ENCODE measurements around the gene DNAH14. TPM values are rescaled to one million over a fixed set of nuclear protein-coding genes. Genes with fewer than 3 reads are reported as not detected.

The DNAH14 gene
- total RNA-seq, 3 donors from 2014 or later, result 6.1 to 38.6 (median 23.9) TPM

DNA sequence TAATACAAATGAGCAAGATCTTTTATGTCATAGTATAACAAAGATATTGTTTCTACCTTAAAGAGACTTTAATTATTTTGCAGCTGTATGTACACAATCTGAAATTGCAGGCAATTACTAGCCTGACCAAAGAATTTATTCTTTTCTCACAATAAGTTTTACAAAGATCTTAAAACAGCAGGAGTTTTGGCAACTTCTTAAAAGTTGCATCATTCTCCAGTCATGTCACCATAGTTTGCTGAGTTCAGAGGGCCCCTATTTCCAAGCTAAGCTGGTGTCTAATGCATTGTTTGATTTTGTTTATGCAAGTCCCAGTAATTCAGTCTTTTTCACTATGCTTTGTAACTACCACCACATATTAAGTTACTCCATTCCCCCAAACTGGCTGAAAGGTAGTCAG, 114.8 kb downstream of the DNAH14 start:
- intact Hi-C loops (cut with DNase I; ENCODE audit: low total_unique reads), result no loop called here
- no peak for DNase-seq (ENCODE audit: low spot score in 2 of 2)
- H3K27ac ChIP-seq, result no peak overlapping the region
- no peaks in the 10 kb centered on the region for H3K4me1 ChIP-seq
- H3K9me3 ChIP-seq, result no peaks in the 10 kb centered on the region
- no peaks in the 10 kb centered on the region for H3K36me3 ChIP-seq
- no peaks in the 10 kb centered on the region for H3K27me3 ChIP-seq
- H3K4me3 ChIP-seq, result no peak overlapping the region
- TF ChIP-seq POLR2AphosphoS5 (IDR thresholded peaks at IDR 0.05) (no peak), POLR2A (IDR thresholded peaks at IDR 0.05) (no peak)

DNA sequence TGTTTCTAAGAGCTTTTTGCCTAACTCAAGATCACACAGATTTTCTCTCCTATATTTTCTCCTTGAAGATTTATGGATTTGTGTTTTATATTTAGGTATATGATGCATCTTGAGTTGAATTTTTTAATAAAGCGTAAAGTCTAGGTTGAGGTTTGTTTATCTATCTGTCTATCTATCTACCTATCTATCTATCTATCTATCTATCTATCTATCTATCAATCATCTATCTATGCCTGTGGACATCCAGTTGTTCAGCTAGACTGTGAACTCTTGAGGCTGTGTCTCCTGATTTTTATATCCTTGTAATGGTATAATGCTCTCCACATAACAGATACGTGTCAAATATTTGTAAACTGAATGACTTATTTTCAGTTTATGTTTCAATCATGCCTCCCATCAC, 120.1 kb downstream of the DNAH14 start:
- Histone ChIP-seq H3K9me3 (no peaks in the 10 kb centered on the region), H3K4me3 (no peak overlapping the region), H3K27me3 (no peaks in the 10 kb centered on the region), H3K27ac (no peak overlapping the region), H3K36me3 (no peaks in the 10 kb centered on the region), H3K4me1 (no peaks in the 10 kb centered on the region)
- DNase-seq (ENCODE audit: low spot score in 2 of 2), result no peak
- TF ChIP-seq, protein P1, sequence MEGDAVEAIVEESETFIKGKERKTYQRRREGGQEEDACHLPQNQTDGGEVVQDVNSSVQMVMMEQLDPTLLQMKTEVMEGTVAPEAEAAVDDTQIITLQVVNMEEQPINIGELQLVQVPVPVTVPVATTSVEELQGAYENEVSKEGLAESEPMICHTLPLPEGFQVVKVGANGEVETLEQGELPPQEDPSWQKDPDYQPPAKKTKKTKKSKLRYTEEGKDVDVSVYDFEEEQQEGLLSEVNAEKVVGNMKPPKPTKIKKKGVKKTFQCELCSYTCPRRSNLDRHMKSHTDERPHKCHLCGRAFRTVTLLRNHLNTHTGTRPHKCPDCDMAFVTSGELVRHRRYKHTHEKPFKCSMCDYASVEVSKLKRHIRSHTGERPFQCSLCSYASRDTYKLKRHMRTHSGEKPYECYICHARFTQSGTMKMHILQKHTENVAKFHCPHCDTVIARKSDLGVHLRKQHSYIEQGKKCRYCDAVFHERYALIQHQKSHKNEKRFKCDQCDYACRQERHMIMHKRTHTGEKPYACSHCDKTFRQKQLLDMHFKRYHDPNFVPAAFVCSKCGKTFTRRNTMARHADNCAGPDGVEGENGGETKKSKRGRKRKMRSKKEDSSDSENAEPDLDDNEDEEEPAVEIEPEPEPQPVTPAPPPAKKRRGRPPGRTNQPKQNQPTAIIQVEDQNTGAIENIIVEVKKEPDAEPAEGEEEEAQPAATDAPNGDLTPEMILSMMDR (IDR thresholded peaks at IDR 0.05), result no peak
- TF ChIP-seq POLR2AphosphoS5 (IDR thresholded peaks at IDR 0.05) (no peak), POLR2A (IDR thresholded peaks at IDR 0.05) (no peak)
- intact Hi-C loops (cut with DNase I; ENCODE audit: low total_unique reads), result no loop called here

DNA sequence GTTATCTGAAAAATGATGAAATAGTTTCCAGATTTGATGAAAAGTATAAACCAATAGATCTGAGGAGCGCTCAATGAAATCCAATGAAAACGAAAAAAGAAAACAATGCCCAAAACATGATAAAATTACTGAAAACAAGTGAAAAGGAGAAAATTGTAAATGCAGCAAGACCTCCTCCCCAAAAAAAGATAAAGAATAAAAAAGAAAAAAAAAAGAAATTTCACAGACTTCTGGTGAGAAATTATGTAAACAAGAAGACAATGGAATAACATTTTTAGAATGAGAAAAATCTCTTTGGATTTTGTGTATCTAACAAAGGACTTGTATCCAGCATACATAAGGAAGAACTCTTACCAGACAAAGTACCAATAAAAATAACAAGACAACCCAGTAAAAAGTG, 134.2 kb downstream of the DNAH14 start:
- no peak overlapping the region for H3K4me3 ChIP-seq
- H3K4me1 ChIP-seq, result no peaks in the 10 kb centered on the region
- no peaks in the 10 kb centered on the region for H3K36me3 ChIP-seq
- no peak overlapping the region for H3K27ac ChIP-seq
- DNase-seq (ENCODE audit: low spot score in 2 of 2), result no peak
- TF ChIP-seq POLR2A (IDR thresholded peaks at IDR 0.05), result no peak
- TF ChIP-seq POLR2AphosphoS5 (IDR thresholded peaks at IDR 0.05), result no peak
- TF ChIP-seq, protein P1 (IDR thresholded peaks at IDR 0.05), result no peak
- H3K9me3 ChIP-seq, result peaks cover 0 to 20% of the 10 kb centered on the region in 2 donors
- no peaks in the 10 kb centered on the region for H3K27me3 ChIP-seq
- intact Hi-C loops (cut with DNase I; ENCODE audit: low total_unique reads), result no loop called here

DNA sequence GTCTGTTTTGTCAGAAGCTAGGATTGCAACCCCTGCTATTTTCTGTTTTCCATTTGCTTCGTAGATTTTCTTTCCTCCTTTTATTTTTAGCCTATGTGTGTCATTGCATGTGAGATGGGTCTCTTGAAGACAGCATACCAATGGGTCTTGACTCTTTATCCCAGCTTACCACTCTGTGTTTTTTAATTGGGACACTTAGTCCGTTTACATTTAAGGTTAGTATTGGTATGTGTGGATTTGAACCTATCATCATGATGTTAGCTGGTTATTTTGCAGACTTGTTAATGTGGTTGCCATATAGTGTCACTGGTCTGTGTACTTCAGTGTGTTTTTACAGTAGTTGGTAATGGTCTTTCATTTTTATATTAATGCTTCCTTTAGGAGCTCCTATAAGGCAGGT, 141.5 kb downstream of the DNAH14 start:
- DNase-seq (ENCODE audit: low spot score in 2 of 2), result no peak
- no peak for TF ChIP-seq POLR2A (IDR thresholded peaks at IDR 0.05)
- TF ChIP-seq, protein P1 (IDR thresholded peaks at IDR 0.05), result no peak
- Histone ChIP-seq H3K9me3 (peaks cover 24 to 37% of the 10 kb centered on the region in 2 donors), H3K4me1 (no peaks in the 10 kb centered on the region), H3K27ac (no peak overlapping the region), H3K36me3 (no peaks in the 10 kb centered on the region), H3K27me3 (no peaks in the 10 kb centered on the region), H3K4me3 (no peak overlapping the region)
- intact Hi-C loops (cut with DNase I; ENCODE audit: low total_unique reads), result no loop called here

DNA sequence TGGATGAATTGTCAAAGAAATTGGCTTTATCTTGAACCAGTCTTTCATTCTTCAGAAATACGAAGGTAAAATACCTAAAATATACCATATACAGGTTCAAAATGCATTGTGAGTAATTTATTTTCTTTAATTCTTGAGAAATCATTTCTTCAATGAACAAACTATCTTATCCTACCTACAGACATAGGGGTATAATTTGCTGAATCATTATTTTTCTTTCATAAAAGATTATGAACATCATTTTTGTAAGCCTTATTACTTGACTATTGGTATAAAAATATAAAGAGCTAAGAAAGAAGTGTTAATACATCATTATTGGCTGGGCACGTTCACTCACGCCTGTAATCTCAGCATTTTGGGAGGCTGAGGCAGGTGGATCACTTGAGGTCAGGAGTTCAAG, 167.7 kb downstream of the DNAH14 start:
- TF ChIP-seq, protein P1 (IDR thresholded peaks at IDR 0.05), result no peak
- TF ChIP-seq POLR2A (IDR thresholded peaks at IDR 0.05) (no peak), POLR2AphosphoS5 (IDR thresholded peaks at IDR 0.05) (no peak)
- peaks cover 0 to 4% of the 10 kb centered on the region in 2 donors for H3K9me3 ChIP-seq
- no peaks in the 10 kb centered on the region for H3K4me1 ChIP-seq
- H3K27me3 ChIP-seq, result no peaks in the 10 kb centered on the region
- DNase-seq (ENCODE audit: low spot score in 2 of 2), result no peak
- H3K4me3 ChIP-seq, result no peak overlapping the region
- no peak overlapping the region for H3K27ac ChIP-seq
- no peaks in the 10 kb centered on the region for H3K36me3 ChIP-seq
- intact Hi-C loops (cut with DNase I; ENCODE audit: low total_unique reads), result no loop called here

DNA sequence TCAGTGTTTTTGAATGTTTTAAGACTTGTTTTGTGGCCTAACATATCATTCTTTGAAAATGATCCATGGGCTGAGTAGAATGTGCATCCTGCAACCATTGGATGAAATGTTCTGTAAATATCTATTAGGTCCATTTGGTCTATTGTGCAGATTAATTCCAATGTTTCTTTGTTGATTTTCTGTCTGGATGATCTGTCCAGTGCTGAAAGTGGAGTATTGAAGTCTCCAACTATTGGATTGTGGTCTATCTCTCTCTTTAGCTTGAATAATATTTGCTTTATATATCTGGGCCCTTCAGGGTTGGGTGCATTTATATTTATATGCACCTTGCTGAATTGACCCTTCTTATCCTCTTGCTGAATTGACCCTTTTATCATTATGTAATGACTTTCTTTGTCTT, 181.5 kb downstream of the DNAH14 start:
- intact Hi-C loops (cut with DNase I; ENCODE audit: low total_unique reads), result no loop called here
- DNase-seq (ENCODE audit: low spot score in 2 of 2), result no peak
- no peak overlapping the region for H3K27ac ChIP-seq
- no peaks in the 10 kb centered on the region for H3K4me1 ChIP-seq
- TF ChIP-seq POLR2A (IDR thresholded peaks at IDR 0.05), result no peak
- TF ChIP-seq, protein P1 (IDR thresholded peaks at IDR 0.05), result no peak
- TF ChIP-seq POLR2AphosphoS5 (IDR thresholded peaks at IDR 0.05), result no peak
- H3K4me3 ChIP-seq, result no peak overlapping the region
- H3K27me3 ChIP-seq, result no peaks in the 10 kb centered on the region
- H3K9me3 ChIP-seq, result no peaks in the 10 kb centered on the region
- no peaks in the 10 kb centered on the region for H3K36me3 ChIP-seq

Data from breast epithelium (tissue), 4 donors.